ENCODE data around the gene DZANK1. TPM values are rescaled to one million over a fixed set of nuclear protein-coding genes. Genes with fewer than 3 reads are reported as not detected.
"Not testable (repeated sequence)": the region's sequence is repeated elsewhere in the genome, so short reads cannot be mapped to it uniquely, and the experiment has no call there.

DZANK1 gene
- total RNA-seq, 1 donor from 2014 or later = 1.1 TPM

- intact Hi-C loops (cut with DNase I) = loop anchor here (2.0 kb wide), 2 partner anchors 41 to 177 kb away; partner anchors contain the start of genes SEC23B and ZNF133
- ATAC-seq = no peak
- no peak for DNase-seq (ENCODE audit: missing footprints)
Observed at GRCh38 chr20:18465536-18466200, 1.2 kb downstream of the DZANK1 start.

- DNase-seq (ENCODE audit: missing footprints) = no peak
- no peak for ATAC-seq
- intact Hi-C loops (cut with DNase I) = no loop called here
Observed at GRCh38 chr20:18456600-18456999, 10.2 kb downstream of the DZANK1 start.

GRCh38 chr20:18443886-18444285 is 22.9 kb downstream of the DZANK1 start:
- ATAC-seq (no peak), DNase-seq (ENCODE audit: missing footprints) (no peak)
- intact Hi-C loops (cut with DNase I) = no loop called here

GRCh38 chr20:18440403-18440802 is 26.4 kb downstream of the DZANK1 start:
- ATAC-seq (no peak), DNase-seq (ENCODE audit: missing footprints) (no peak)
- intact Hi-C loops (cut with DNase I) = no loop called here

- no peak for ATAC-seq
- no peak for DNase-seq (ENCODE audit: missing footprints)
- intact Hi-C loops (cut with DNase I) = no loop called here
Observed at GRCh38 chr20:18436847-18437246, 30.0 kb downstream of the DZANK1 start.

- ATAC-seq = no peak
- DNase-seq (ENCODE audit: missing footprints) = no peak
- intact Hi-C loops (cut with DNase I) = no loop called here
Observed at GRCh38 chr20:18431206-18431605, 35.6 kb downstream of the DZANK1 start.

GRCh38 chr20:18430172-18430826 is 36.5 kb downstream of the DZANK1 start:
- DNase-seq (ENCODE audit: missing footprints) = no peak
- ATAC-seq = no peak
- intact Hi-C loops (cut with DNase I) = no loop called here

GRCh38 chr20:18428490-18429173 is 38.2 kb downstream of the DZANK1 start:
- intact Hi-C loops (cut with DNase I) = no loop called here
- no peak for ATAC-seq
- no peak for DNase-seq (ENCODE audit: missing footprints)

- no peak for DNase-seq (ENCODE audit: missing footprints)
- intact Hi-C loops (cut with DNase I) = no loop called here
- no peak for ATAC-seq
Observed at GRCh38 chr20:18427214-18427613, 39.6 kb downstream of the DZANK1 start.

GRCh38 chr20:18421608-18422007 is 45.2 kb downstream of the DZANK1 start:
- no peak for ATAC-seq
- intact Hi-C loops (cut with DNase I) = no loop called here
- DNase-seq (ENCODE audit: missing footprints) = no peak

GRCh38 chr20:18416486-18416885 is 50.3 kb downstream of the DZANK1 start:
- intact Hi-C loops (cut with DNase I) = no loop called here
- DNase-seq (ENCODE audit: missing footprints) (no peak), ATAC-seq (no peak)

- DNase-seq (ENCODE audit: missing footprints) (no peak), ATAC-seq (no peak)
- intact Hi-C loops (cut with DNase I) = no loop called here
Observed at GRCh38 chr20:18414140-18414539, 52.7 kb downstream of the DZANK1 start.

GRCh38 chr20:18412221-18412901 is 54.5 kb downstream of the DZANK1 start:
- ATAC-seq (no peak), DNase-seq (ENCODE audit: missing footprints) (no peak)
- intact Hi-C loops (cut with DNase I) = no loop called here

- DNase-seq (ENCODE audit: missing footprints) = no peak
- no peak for ATAC-seq
- intact Hi-C loops (cut with DNase I) = no loop called here
Observed at GRCh38 chr20:18405826-18406225, 61.0 kb downstream of the DZANK1 start.

- ATAC-seq = no peak
- DNase-seq (ENCODE audit: missing footprints) = no peak
- intact Hi-C loops (cut with DNase I) = no loop called here
Observed at GRCh38 chr20:18404172-18404571, 62.7 kb downstream of the DZANK1 start.

- intact Hi-C loops (cut with DNase I) = no loop called here
- DNase-seq (ENCODE audit: missing footprints) (no peak), ATAC-seq (no peak)
Observed at GRCh38 chr20:18403269-18403668, 63.6 kb downstream of the DZANK1 start.

GRCh38 chr20:18401305-18401704 is 65.5 kb downstream of the DZANK1 start:
- DNase-seq (ENCODE audit: missing footprints) = no peak
- intact Hi-C loops (cut with DNase I) = no loop called here

GRCh38 chr20:18400460-18400859 is 66.4 kb downstream of the DZANK1 start:
- intact Hi-C loops (cut with DNase I) = no loop called here
- DNase-seq (ENCODE audit: missing footprints) = no peak
- no peak for ATAC-seq

More at GRCh38 chr20:18401305-18401704, 65.5 kb downstream of the DZANK1 start:
- no peak for ATAC-seq

GRCh38 chr20:18398713-18399112 is 68.1 kb downstream of the DZANK1 start:
- DNase-seq (ENCODE audit: missing footprints); ATAC-seq; intact Hi-C loops (cut with DNase I): not testable (repeated sequence)
